IMR-90 (cell line): Measurements from ENCODE around the gene CPNE4. TPM values are rescaled to one million over a fixed set of nuclear protein-coding genes. Genes with fewer than 3 reads are reported as not detected.

Source experiments
- ATAC-seq: fragments of 200-7000 bp; cut with Tn5 transposase; 2 replicates; pipeline ENCODE4 v1.9.1; 2020; ENCODE audit warnings: low read depth, mild to moderate bottlenecking, moderate library complexity
- BruUV-seq: library from RNA; stranded (reverse); fragments of 400-500 nt; replicated peaks from 2 replicates; lab custom pipeline; 2021; lab: Mats Ljungman, UMichigan
- CTCF ChIA-PET: fragments of 300-600 bp; formaldehyde crosslinking; extraction: SDS; loops from one replicate; lab custom pipeline; 2021; ENCODE audit warnings: antibody characterized with exemption; lab: Yijun Ruan, JAX
- POLR2A ChIA-PET: fragments of 300-600 bp; sonication (Branson Sonifier 250); formaldehyde crosslinking; loops from one replicate; lab custom pipeline; 2022; ENCODE audit warnings: antibody characterized with exemption; ENCODE audit not compliant: unreplicated experiment; lab: Charles Lee
- DNase-seq: peaks from one replicate; pipeline ENCODE4 v3.0.0; 2013
- H2AFZ ChIP-seq: replicated peaks from 2 replicates; pipeline ENCODE3; 2013; ENCODE audit warnings: low read length, mild to moderate bottlenecking; ENCODE audit not compliant: poor library complexity
- H2AK5ac ChIP-seq: 2 replicates; pipeline ENCODE4 v1.6.1; 2013; ENCODE audit warnings: low read depth, low read length, inconsistent platforms
- H2AK9ac ChIP-seq: replicated peaks from 2 replicates; pipeline ENCODE3; 2013; ENCODE audit warnings: mild to moderate bottlenecking, low read depth, low read length, moderate library complexity; ENCODE audit not compliant: poor library complexity
- H2BK120ac ChIP-seq: 2 replicates; pipeline ENCODE4 v1.6.1; 2013; ENCODE audit warnings: low read depth, low read length, inconsistent platforms
- H2BK15ac ChIP-seq: 3 replicates; pipeline ENCODE4 v1.6.1; 2013; ENCODE audit warnings: low read depth, low read length, inconsistent platforms
- H2BK20ac ChIP-seq: 2 replicates; pipeline ENCODE4 v1.6.1; 2013; ENCODE audit warnings: low read depth, mild to moderate bottlenecking, inconsistent platforms, low read length, moderate library complexity
- H2BK5ac ChIP-seq: 2 replicates; pipeline ENCODE4 v1.6.1; 2013; ENCODE audit warnings: mild to moderate bottlenecking, low read depth, low read length, inconsistent platforms; ENCODE audit not compliant: poor library complexity, severe bottlenecking
- H3K14ac ChIP-seq: replicated peaks from 2 replicates; pipeline ENCODE4 v1.6.1; 2013; ENCODE audit warnings: low read depth, low read length, inconsistent platforms
- H3K18ac ChIP-seq: 2 replicates; pipeline ENCODE4 v1.6.1; 2013; ENCODE audit warnings: low read depth, low read length, control low read depth
- H3K23ac ChIP-seq: 2 replicates; pipeline ENCODE4 v1.6.1; 2013; ENCODE audit warnings: low read depth, low read length, inconsistent platforms
- H3K27ac ChIP-seq: 2 replicates; pipeline ENCODE4 v1.5.1; 2013; ENCODE audit warnings: mild to moderate bottlenecking, control low read depth, low read length; ENCODE audit not compliant: insufficient read depth
- H3K27me3 ChIP-seq: 2 replicates; pipeline ENCODE4 v1.6.1; 2013; ENCODE audit warnings: low read length; ENCODE audit not compliant: control insufficient read depth, insufficient read depth
- H3K36me3 ChIP-seq: 2 replicates; pipeline ENCODE4 v1.6.1; 2013; ENCODE audit warnings: low read length, mixed read lengths; ENCODE audit not compliant: control insufficient read depth, insufficient read depth
- H3K4ac ChIP-seq: 2 replicates; pipeline ENCODE4 v1.6.1; 2013; ENCODE audit warnings: low read depth, low read length, inconsistent platforms
- H3K4me1 ChIP-seq: 2 replicates; pipeline ENCODE4 v1.6.1; 2013; ENCODE audit warnings: low read length, mixed read lengths; ENCODE audit not compliant: control insufficient read depth, insufficient read depth
- H3K4me2 ChIP-seq: 2 replicates; pipeline ENCODE4 v1.6.1; 2013; ENCODE audit warnings: low read depth, mild to moderate bottlenecking, control low read depth, low read length, moderate library complexity
- H3K4me3 ChIP-seq: 2 replicates; pipeline ENCODE4 v1.5.1; 2013; ENCODE audit warnings: low read depth, mild to moderate bottlenecking, control low read depth, low read length, moderate library complexity; ENCODE audit not compliant: insufficient read depth
- H3K56ac ChIP-seq: 2 replicates; pipeline ENCODE4 v1.6.1; 2013; ENCODE audit warnings: low read length, inconsistent platforms; ENCODE audit not compliant: insufficient read depth; ENCODE audit errors: extremely low read depth
- H3K79me1 ChIP-seq, 2 experiments: 2 replicates each; pipeline ENCODE4 v1.6.1; 2013; ENCODE audit warnings: low read length in 2 of 2, inconsistent platforms in 1 of 2, low read depth in 1 of 2
- H3K9ac ChIP-seq: 2 replicates; pipeline ENCODE4 v1.6.1; 2013; ENCODE audit warnings: low read depth, low read length, control low read depth
- H3K9me1 ChIP-seq: 2 replicates; pipeline ENCODE4 v1.6.1; 2013; ENCODE audit warnings: low read length, inconsistent platforms; ENCODE audit not compliant: insufficient read depth
- H3K9me3 ChIP-seq: 2 replicates; pipeline ENCODE4 v1.6.1; 2013; ENCODE audit warnings: low read length; ENCODE audit not compliant: control insufficient read depth, insufficient read depth
- H4K20me1 ChIP-seq: 2 replicates; pipeline ENCODE4 v1.6.1; 2013; ENCODE audit warnings: low read length, inconsistent platforms; ENCODE audit not compliant: insufficient read depth
- H4K5ac ChIP-seq: 2 replicates; pipeline ENCODE4 v1.6.1; 2013; ENCODE audit warnings: mild to moderate bottlenecking, low read depth, low read length, control low read depth
- H4K8ac ChIP-seq, 2 experiments: 2 replicates each; pipeline ENCODE4 v1.6.1; 2013; ENCODE audit warnings: low read depth in 2 of 2, low read length in 2 of 2, control low read depth in 1 of 2, inconsistent platforms in 1 of 2
- H4K91ac ChIP-seq: 2 replicates; pipeline ENCODE4 v1.6.1; 2013; ENCODE audit warnings: low read depth, low read length, inconsistent platforms; ENCODE audit not compliant: insufficient read depth
- MAZ ChIP-seq: IDR thresholded peaks from 2 replicates; pipeline ENCODE4 v1.6.1; 2012; ENCODE audit warnings: low read depth, mild to moderate bottlenecking, low read length, improper control_type of control experiment, moderate library complexity, borderline replicate concordance
- POLR2A ChIP-seq: IDR thresholded peaks from 2 replicates; pipeline ENCODE4 v1.6.1; 2012; ENCODE audit warnings: mild to moderate bottlenecking, low read depth, low read length
- RCOR1 ChIP-seq: IDR thresholded peaks from 2 replicates; pipeline ENCODE4 v1.6.1; 2012; ENCODE audit warnings: mild to moderate bottlenecking, low read length, improper control_type of control experiment; ENCODE audit not compliant: insufficient replicate concordance
- WGBS, 2 experiments: methylation state at CpG; one replicate each; pipeline versions ENCODE4 v1.1.5 to v1.1.7; 2013; ENCODE audit warnings: missing lambda C conversion rate in 2 of 2; ENCODE audit not compliant: insufficient read length in 1 of 2; ENCODE audit errors: extremely low coverage in 2 of 2; 5-methylcytosine and 5-hydroxymethylcytosine counted together
- dilution Hi-C: fragments of 300-500 bp; cut with HindIII; formaldehyde crosslinking; loops from one replicate; pipeline ENCODE4 v1.14.3; 2018; ENCODE audit warnings: low sequenced_read_pairs; ENCODE audit not compliant: unreplicated experiment
- in situ Hi-C: fragments of 300-500 bp; cut with MboI; formaldehyde crosslinking; loops from 3 replicates; pipeline ENCODE4 v1.14.3; 2019; ENCODE audit warnings: low sequenced_read_pairs, inconsistent platforms, mixed read lengths
- intact Hi-C: fragments of 100-400 bp; cut with micrococcal nuclease; formaldehyde crosslinking; loops from 2 replicates; pipeline ENCODE4 v1.10.0; 2022
- polyA plus RNA-seq, 3 experiments: library from polyadenylated mRNA; depleted of rRNA; stranded (reverse); fragments of >200 nt; gene quantifications; 2 replicates each; pipeline ENCODE4 v1.2.3, GENCODE V29; 2012; ENCODE audit warnings: low replicate concordance in 1 of 3
- total RNA-seq: library from RNA; depleted of rRNA; stranded (reverse); fragments of >200 nt; gene quantifications from 2 replicates; pipeline ENCODE4 v1.2.3, GENCODE V29; 2012

CPNE4 gene
- total and polyA plus RNA-seq, 2 of the 4 experiments (the other 2 are of a cell fraction): not detected

DNA sequence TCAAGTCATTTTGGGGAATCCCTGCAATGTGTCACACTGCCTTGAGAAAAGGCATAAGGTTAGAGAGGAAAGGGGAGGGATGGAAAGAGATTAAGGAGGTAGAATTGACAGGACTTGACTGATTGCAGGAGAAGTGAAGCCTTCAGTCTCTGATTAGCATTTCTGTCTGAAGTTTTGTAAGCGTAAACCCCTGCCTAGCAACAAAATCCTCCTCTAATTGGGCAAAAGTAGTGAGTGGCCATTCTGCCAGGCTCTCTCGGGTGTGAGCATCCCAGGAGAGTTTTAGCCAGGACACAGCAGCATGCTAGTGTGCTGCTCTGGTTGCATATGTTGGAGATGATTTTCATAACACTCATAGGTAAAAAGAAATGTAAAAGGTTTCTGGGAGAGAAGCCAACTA is 415.0 kb downstream of the CPNE4 start:
- Histone ChIP-seq H3K4ac (no peak overlapping the region), H3K14ac (no peak overlapping the region), H4K8ac (no peak overlapping the region), H4K91ac (no peak overlapping the region), H3K18ac (no peak overlapping the region), H3K36me3 (no peaks in the 10 kb centered on the region), H2BK15ac (no peak overlapping the region), H3K23ac (no peak overlapping the region), H3K27ac (no peak overlapping the region), H3K4me3 (no peak overlapping the region), H2AFZ (no peak overlapping the region), H2BK120ac (no peak overlapping the region), H3K4me1 (no peaks in the 10 kb centered on the region), H2BK20ac (no peak overlapping the region), H3K9me1 (no peaks in the 10 kb centered on the region), H3K9ac (no peak overlapping the region), H3K4me2 (no peak overlapping the region), H3K79me1 (no peaks in the 10 kb centered on the region), H3K56ac (no peak overlapping the region), H4K5ac (no peak overlapping the region), H4K20me1 (no peaks in the 10 kb centered on the region), H2AK9ac (no peak overlapping the region), H3K27me3 (no peaks in the 10 kb centered on the region), H2AK5ac (no peak overlapping the region), H3K9me3 (no peaks in the 10 kb centered on the region), H2BK5ac (no peak overlapping the region)
- intact Hi-C loops (no loop called here), in situ Hi-C loops (no loop called here), dilution Hi-C loops (no loop called here)
- POLR2A ChIA-PET: no interaction called here
- WGBS, 2 experiments: no CpG with 5 or more reads among the region's 2 CpGs
- CTCF ChIA-PET: no interaction called here
- ATAC-seq: no peak
- TF ChIP-seq MAZ (no peak), POLR2A (no peak), RCOR1 (no peak)
- BruUV-seq: no TSS peak
- DNase-seq: no peak
